ENCODE data around the gene KLHDC10.

DNA sequence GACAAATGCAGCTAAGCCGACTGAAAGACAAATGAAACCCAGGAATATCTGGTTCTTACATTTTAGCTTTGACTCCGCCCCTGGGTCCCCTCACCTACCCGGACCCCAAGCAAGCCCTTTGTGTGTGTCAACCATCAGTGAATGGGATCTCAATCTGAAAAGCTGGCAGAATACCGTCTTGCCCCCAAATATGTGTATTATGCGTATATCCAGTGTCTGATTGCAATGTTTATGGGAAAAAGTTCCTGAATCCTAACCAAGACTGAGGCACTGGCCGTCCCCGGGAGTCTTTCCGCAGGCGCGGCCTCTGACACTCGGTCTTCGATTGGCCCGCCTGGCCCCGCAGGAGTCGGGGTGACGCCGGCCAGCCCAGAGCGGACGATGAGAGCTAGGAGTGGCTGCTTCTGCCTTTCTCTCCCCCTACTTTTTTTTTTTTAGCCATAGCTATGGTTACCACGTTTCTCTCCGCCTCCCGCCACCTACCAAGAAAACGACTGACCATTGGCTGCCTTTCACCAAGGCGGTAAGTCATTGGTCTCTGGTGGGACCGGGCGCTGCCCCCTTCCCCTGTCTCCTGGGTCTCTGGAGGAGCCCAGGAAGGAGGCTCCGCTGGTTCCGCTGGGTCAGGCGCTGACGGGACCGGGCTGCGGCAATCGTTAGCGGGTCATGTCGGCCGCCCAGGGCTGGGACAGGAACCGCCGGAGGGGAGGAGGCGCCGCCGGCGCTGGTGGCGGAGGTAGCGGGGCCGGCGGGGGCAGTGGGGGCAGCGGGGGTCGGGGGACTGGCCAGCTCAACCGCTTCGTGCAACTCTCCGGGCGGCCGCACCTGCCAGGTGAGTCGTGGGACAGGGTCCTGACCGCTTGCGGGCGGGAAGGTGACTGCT is at the start of gene KLHDC10:
- no peak for TF ChIP-seq CTCF (conservative IDR thresholded peaks at IDR 0.05)
- no peak for TF ChIP-seq EZH2 (IDR thresholded peaks at IDR 0.05; ENCODE audit: low read depth)
